Lung (tissue), 12 donors: ENCODE measurements around the gene ADGRA1. TPM values are rescaled to one million over a fixed set of nuclear protein-coding genes. Genes with fewer than 3 reads are reported as not detected.
A peak's percentile ranks its signal among the peaks of the same experiment; 100 is the strongest.

Experiments
- ATAC-seq: fragments of 200-7000 bp; cut with Tn5 transposase; one replicate; pipeline ENCODE4 v1.9.1; 2020; ENCODE audit warnings: moderate number of reproducible peaks; ENCODE audit not compliant: insufficient read depth, low FRiP score
- DNase-seq, 3 donors: peaks; one replicate each; pipeline ENCODE4 v3.0.0-alpha.2; 2013 to 2017
- H3K27ac ChIP-seq, 2 donors: one replicate each; pipeline ENCODE4 v1.5.1; 2013; ENCODE audit warnings: mild to moderate bottlenecking in 2 of 2, moderate library complexity in 2 of 2, control low read depth in 1 of 2, inconsistent platforms in 1 of 2, low read depth in 1 of 2, low read length in 1 of 2
- H3K27me3 ChIP-seq, 3 donors: one replicate each; pipeline ENCODE4 v1.5.1; 2013; ENCODE audit warnings: low read length in 2 of 3; ENCODE audit not compliant: control insufficient read depth in 3 of 3, insufficient read depth in 3 of 3
- H3K36me3 ChIP-seq, 4 donors: one replicate each; pipeline ENCODE4 v1.5.1; 2013; ENCODE audit warnings: low read length in 4 of 4, mild to moderate bottlenecking in 1 of 4, moderate library complexity in 1 of 4; ENCODE audit not compliant: control insufficient read depth in 4 of 4, insufficient read depth in 4 of 4
- H3K4me1 ChIP-seq, 5 donors: one replicate each; pipeline ENCODE4 v1.5.1; 2013; ENCODE audit warnings: low read length in 5 of 5, mild to moderate bottlenecking in 2 of 5, moderate library complexity in 1 of 5; ENCODE audit not compliant: control insufficient read depth in 5 of 5, insufficient read depth in 5 of 5
- H3K4me3 ChIP-seq: one replicate; pipeline ENCODE4 v1.5.1; 2013; ENCODE audit warnings: mild to moderate bottlenecking, control low read depth, moderate library complexity
- H3K9ac ChIP-seq, 2 donors: one replicate each; pipeline ENCODE4 v1.5.1; 2013; ENCODE audit warnings: low read length in 2 of 2, control low read depth in 1 of 2; ENCODE audit not compliant: insufficient read depth in 1 of 2
- H3K9me3 ChIP-seq, 4 donors: one replicate each; pipeline ENCODE4 v1.5.1; 2013; ENCODE audit warnings: low read length in 3 of 4, mild to moderate bottlenecking in 1 of 4, moderate library complexity in 1 of 4; ENCODE audit not compliant: control insufficient read depth in 4 of 4, insufficient read depth in 3 of 4
- CTCF ChIP-seq: IDR thresholded peaks from 2 replicates; pipeline ENCODE4 v1.5.1; 2012; ENCODE audit warnings: mild to moderate bottlenecking; ENCODE audit errors: control extremely low read depth, extremely low read depth
- WGBS, 2 donors: extraction: QIAGEN DNeasy Blood & Tissue Kit; methylation state at CpG; one replicate each; pipeline ENCODE4 v1.1.7; 2013; 5-methylcytosine and 5-hydroxymethylcytosine counted together
- polyA plus RNA-seq, 2 donors: library from polyadenylated mRNA; stranded (reverse); fragments of 200-250 nt; gene quantifications; one replicate each; pipeline ENCODE4 v1.2.1, GENCODE V29; 2013
- total RNA-seq, 2 donors: library from RNA; depleted of rRNA in 1 of 2; stranded (reverse); fragments of >200 nt in 1 of 2; gene quantifications; one replicate each; pipeline ENCODE4 v1.2.1, GENCODE V29; 2014 to 2021
- donor health status: control.
- donor health status: control.
- donor health status: Bipolar disorder and iron deficiency.
- donor health status: healthy.
- donor health status: DM: yes; HTN: yes; CAD: no.

Gene ADGRA1
- total and polyA plus RNA-seq, 4 donors = 0.05 to 1.3 (median 0.20) TPM

- WGBS, 2 donors = 70 to 78% methylated on average over 30 of the region's 30 CpGs
- ATAC-seq (no peak), DNase-seq (peak; percentile 47 to 61 (median 51))
- no peak for TF ChIP-seq CTCF
- peaks cover 0 to 7% (median 0%) of the 10 kb centered on the region in 5 donors for H3K4me1 ChIP-seq
- no peak overlapping the region for H3K4me3 ChIP-seq
- peaks cover 0 to 27% (median 0%) of the 10 kb centered on the region in 4 donors for H3K9me3 ChIP-seq
- peaks cover 3 to 20% (median 12%) of the 10 kb centered on the region in 3 donors for H3K27me3 ChIP-seq
- H3K9ac ChIP-seq = no peak overlapping the region
- H3K36me3 ChIP-seq = no peaks in the 10 kb centered on the region
- H3K27ac ChIP-seq = no peak overlapping the region
Observed at GRCh38 chr10:133104963-133105640, 17.4 kb downstream of the ADGRA1 start.

- Histone ChIP-seq H3K36me3 (no peaks in the 10 kb centered on the region), H3K9ac (no peak overlapping the region), H3K4me3 (no peak overlapping the region), H3K27me3 (peaks cover 3 to 15% (median 12%) of the 10 kb centered on the region in 3 donors), H3K9me3 (peaks cover 0 to 27% (median 0%) of the 10 kb centered on the region in 4 donors), H3K27ac (no peak overlapping the region), H3K4me1 (peaks cover 0 to 6% (median 0%) of the 10 kb centered on the region in 5 donors)
- 82 to 83% methylated on average over 19 of the region's 19 CpGs for WGBS, 2 donors
- no peak for DNase-seq
- TF ChIP-seq CTCF = no peak
- ATAC-seq = no peak
Observed at GRCh38 chr10:133105686-133106390, 18.1 kb downstream of the ADGRA1 start.

GRCh38 chr10:133106516-133106915, 18.8 kb downstream of the ADGRA1 start:
- WGBS, 2 donors = 94 to 95% methylated on average over 18 of the region's 18 CpGs
- no peak for TF ChIP-seq CTCF
- Histone ChIP-seq H3K4me1 (peaks cover 0 to 6% (median 0%) of the 10 kb centered on the region in 5 donors), H3K4me3 (no peak overlapping the region), H3K27me3 (peaks cover 0 to 12% (median 9%) of the 10 kb centered on the region in 3 donors), H3K9ac (no peak overlapping the region), H3K27ac (no peak overlapping the region), H3K9me3 (peaks cover 0 to 27% (median 0%) of the 10 kb centered on the region in 4 donors), H3K36me3 (no peaks in the 10 kb centered on the region)
- ATAC-seq = no peak
- no peak for DNase-seq
